Measurements from ENCODE around the gene ATF6. TPM values are rescaled to one million over a fixed set of nuclear protein-coding genes. Genes with fewer than 3 reads are reported as not detected.

Gene ATF6
- total RNA-seq, 1 experiment from 2014 or later = 10.6 TPM

GRCh38 chr1:161730050-161730564, 36.0 kb upstream of the ATF6 start:
- CTCF ChIA-PET = interaction anchor here (1.5 kb wide), 1 partner anchor 11 kb away, joined by 7 read pairs; no protein-coding TSS in a partner anchor
- H3K4me3 Mint-ChIP-seq = no peak overlapping the region
- no peak for ATAC-seq
- H3K36me3 Mint-ChIP-seq = no peaks in the 10 kb centered on the region
- H3K27me3 Mint-ChIP-seq (ENCODE audit: low read depth) = peaks cover 35% of the 10 kb centered on the region
- TF ChIP-seq ZNF423 (CRISPR knock-in tag; IDR thresholded peaks at IDR 0.05) (no peak), ZNF263 (CRISPR knock-in tag; IDR thresholded peaks at IDR 0.05; ENCODE audit: low read depth) (no peak), MAX (CRISPR knock-in tag; IDR thresholded peaks at IDR 0.05) (no peak), GABPB1 (CRISPR knock-in tag; IDR thresholded peaks at IDR 0.05) (no peak), PRRX2 (CRISPR knock-in tag; IDR thresholded peaks at IDR 0.05) (no peak), CDX4 (CRISPR knock-in tag; IDR thresholded peaks at IDR 0.05; ENCODE audit: borderline replicate concordance) (no peak), CBFB (CRISPR knock-in tag; IDR thresholded peaks at IDR 0.05; ENCODE audit: low read depth) (no peak), ATF2 (CRISPR knock-in tag; IDR thresholded peaks at IDR 0.05; ENCODE audit: borderline replicate concordance, low read depth) (no peak), TP53 (CRISPR knock-in tag; IDR thresholded peaks at IDR 0.05) (no peak), ATF1 (CRISPR knock-in tag; IDR thresholded peaks at IDR 0.05) (no peak), HMGXB4 (CRISPR knock-in tag; IDR thresholded peaks at IDR 0.05) (no peak), SOX15 (CRISPR knock-in tag; IDR thresholded peaks at IDR 0.05) (no peak), FOXK1 (CRISPR knock-in tag; IDR thresholded peaks at IDR 0.05) (no peak), FOXP4 (CRISPR knock-in tag; IDR thresholded peaks at IDR 0.05) (no peak), ZNF396 (CRISPR knock-in tag; IDR thresholded peaks at IDR 0.05; ENCODE audit: borderline replicate concordance) (no peak), NFYB (CRISPR knock-in tag; conservative IDR thresholded peaks at IDR 0.05; ENCODE audit: low read depth) (no peak), KAT7 (CRISPR knock-in tag; IDR thresholded peaks at IDR 0.05; ENCODE audit: borderline replicate concordance) (no peak), CTCF (IDR thresholded peaks at IDR 0.05) (no peak), TEAD4 (CRISPR knock-in tag; IDR thresholded peaks at IDR 0.05) (no peak)
- peaks cover 33% of the 10 kb centered on the region for H3K4me1 Mint-ChIP-seq
- no peak for DNase-seq (ENCODE audit: low spot score)
- no peaks in the 10 kb centered on the region for H3K9me3 Mint-ChIP-seq
- POLR2A ChIA-PET = no interaction called here
- no peak overlapping the region for H3K27ac Mint-ChIP-seq

All from WTC11 (cell line).